Myocyte (in vitro differentiated cells): ENCODE measurements around the gene MBD2. TPM values are rescaled to one million over a fixed set of nuclear protein-coding genes. Genes with fewer than 3 reads are reported as not detected.
A peak's percentile ranks its signal among the peaks of the same experiment; 100 is the strongest.

Experiments
- DNase-seq: peaks from one replicate; pipeline ENCODE4 v3.0.0-alpha.2; 2012; ENCODE audit warnings: low read depth
- total RNA-seq: library from RNA; depleted of rRNA; stranded (reverse); fragments of >200 nt; gene quantifications from 2 replicates; pipeline ENCODE4 v1.2.3, GENCODE V29; 2014

The MBD2 gene
- total RNA-seq, 1 donor from 2014 or later: 14.5 TPM

- no peak for DNase-seq
These were observed 21.6 kb downstream of the MBD2 start for GRCh38 chr18:54202851-54203250.

- DNase-seq: no peak
These were observed 26.6 kb downstream of the MBD2 start for GRCh38 chr18:54197747-54198411.

- DNase-seq: no peak
These were observed 30.7 kb downstream of the MBD2 start for GRCh38 chr18:54193786-54194185.

- DNase-seq: no peak
These were observed 31.6 kb downstream of the MBD2 start for GRCh38 chr18:54192900-54193299.

GRCh38 chr18:54192415-54192814 lies 32.1 kb downstream of the MBD2 start:
- no peak for DNase-seq

- DNase-seq: no peak
These were observed 33.1 kb downstream of the MBD2 start for GRCh38 chr18:54191352-54191751.

- no peak for DNase-seq
These were observed 37.1 kb downstream of the MBD2 start for GRCh38 chr18:54187372-54187771.

GRCh38 chr18:54184836-54185235 lies 39.6 kb downstream of the MBD2 start:
- no peak for DNase-seq

GRCh38 chr18:54183390-54183789 lies 41.1 kb downstream of the MBD2 start:
- no peak for DNase-seq

- no peak for DNase-seq
These were observed 42.4 kb downstream of the MBD2 start for GRCh38 chr18:54181856-54182602.

GRCh38 chr18:54173980-54174630 lies 50.4 kb downstream of the MBD2 start:
- DNase-seq: no peak

- no peak for DNase-seq
These were observed 51.2 kb downstream of the MBD2 start for GRCh38 chr18:54173250-54173649.

- DNase-seq: no peak
These were observed 54.8 kb downstream of the MBD2 start for GRCh38 chr18:54169431-54170403.

GRCh38 chr18:54165450-54165849 lies 59.0 kb downstream of the MBD2 start:
- DNase-seq: peak; percentile 31

GRCh38 chr18:54163453-54163852 lies 61.0 kb downstream of the MBD2 start:
- DNase-seq: peak; percentile 8

GRCh38 chr18:54162431-54162830 lies 62.0 kb downstream of the MBD2 start:
- DNase-seq: peak; percentile 20

GRCh38 chr18:54161267-54161666 lies 63.2 kb downstream of the MBD2 start:
- DNase-seq: peak; percentile 13

- DNase-seq: no peak
These were observed 64.6 kb downstream of the MBD2 start for GRCh38 chr18:54159906-54160305.

GRCh38 chr18:54157646-54158385 lies 66.7 kb downstream of the MBD2 start:
- DNase-seq: no peak

- DNase-seq: no peak
These were observed 69.1 kb downstream of the MBD2 start for GRCh38 chr18:54155412-54155811.
